HEK293 (cell line): Measurements from ENCODE around the gene TAF1L.

ENCODE experiments used
- CTCF ChIA-PET: fragments of 350-600 bp; formaldehyde crosslinking; extraction: SDS; loops from one replicate; lab custom pipeline; 2021; ENCODE audit warnings: antibody characterized with exemption; lab: Yijun Ruan, JAX
- POLR2A ChIA-PET: fragments of 300-600 bp; formaldehyde crosslinking; extraction: SDS; loops from one replicate; lab custom pipeline; 2020; ENCODE audit warnings: antibody characterized with exemption, inconsistent platforms; lab: Yijun Ruan, JAX
- H3K27ac ChIP-seq: fragments of 200-500 bp; sonication (Bioruptor generic); 2 replicates; pipeline ENCODE4 v1.5.1; 2014; ENCODE audit warnings: low read depth, low read length, control low read depth, inconsistent platforms; ENCODE audit errors: extremely low read depth
- H3K36me3 ChIP-seq, 2 experiments: fragments of 200-500 bp in 1 of 2; sonication (Bioruptor generic) in 1 of 2; 1 replicate in 1 of 2; 2 replicates in 1 of 2; pipeline ENCODE4 v1.5.1; 2014 to 2017; ENCODE audit warnings: inconsistent platforms in 2 of 2, low read length in 2 of 2; ENCODE audit not compliant: control insufficient read depth in 2 of 2, insufficient read depth in 1 of 2
- H3K4me1 ChIP-seq: fragments of 200-500 bp; sonication (Bioruptor generic); 2 replicates; pipeline ENCODE4 v1.5.1; 2014; ENCODE audit warnings: mild to moderate bottlenecking, low read length, inconsistent platforms; ENCODE audit not compliant: control insufficient read depth, insufficient read depth
- H3K4me3 ChIP-seq: 2 replicates; pipeline ENCODE4 v1.5.1; 2011; ENCODE audit warnings: low read depth, mild to moderate bottlenecking, control low read depth, low read length, moderate library complexity
- H3K9me3 ChIP-seq: fragments of 200-500 bp; sonication (Bioruptor generic); 2 replicates; pipeline ENCODE4 v1.5.1; 2014; ENCODE audit warnings: low read depth, low read length, inconsistent platforms; ENCODE audit not compliant: control insufficient read depth, insufficient read depth
- EGR2 ChIP-seq: fragments of 450-650 bp; formaldehyde crosslinking; IDR thresholded peaks from 2 replicates; pipeline ENCODE4 v1.5.1; 2016; ENCODE audit warnings: low read depth, missing biosample characterization, missing genetic modification characterization
- GLIS1 ChIP-seq: fragments of 450-650 bp; formaldehyde crosslinking; IDR thresholded peaks from 2 replicates; pipeline ENCODE4 v1.5.1; 2016; ENCODE audit warnings: missing biosample characterization, missing genetic modification characterization
- GLIS2 ChIP-seq: fragments of 450-650 bp; formaldehyde crosslinking; IDR thresholded peaks from 2 replicates; pipeline ENCODE4 v1.5.1; 2016; ENCODE audit warnings: missing biosample characterization, missing genetic modification characterization
- OSR2 ChIP-seq: fragments of 450-650 bp; formaldehyde crosslinking; IDR thresholded peaks from 2 replicates; pipeline ENCODE4 v1.5.1; 2016; ENCODE audit warnings: missing biosample characterization, missing genetic modification characterization
- TCF7L2 ChIP-seq: IDR thresholded peaks from 2 replicates; pipeline ENCODE4 v1.6.1; 2011; ENCODE audit warnings: low read depth, mild to moderate bottlenecking, inconsistent platforms, low read length, moderate library complexity, borderline replicate concordance
- ZBTB17 ChIP-seq: fragments of 450-650 bp; formaldehyde crosslinking; IDR thresholded peaks from 2 replicates; pipeline ENCODE4 v1.5.1; 2016; ENCODE audit warnings: missing biosample characterization, missing genetic modification characterization
- ZFHX2 ChIP-seq: fragments of 450-650 bp; formaldehyde crosslinking; conservative IDR thresholded peaks from 2 replicates; pipeline ENCODE4 v1.5.1; 2016; ENCODE audit warnings: missing biosample characterization, missing genetic modification characterization
- ZFP41 ChIP-seq: fragments of 450-650 bp; formaldehyde crosslinking; IDR thresholded peaks from 2 replicates; pipeline ENCODE4 v1.5.1; 2016; ENCODE audit warnings: missing biosample characterization, missing genetic modification characterization, borderline replicate concordance
- ZNF114 ChIP-seq: fragments of 450-650 bp; formaldehyde crosslinking; IDR thresholded peaks from 2 replicates; pipeline ENCODE4 v1.5.0; 2017; ENCODE audit warnings: missing biosample characterization, missing genetic modification characterization
- ZNF140 ChIP-seq: fragments of 450-650 bp; formaldehyde crosslinking; IDR thresholded peaks from 2 replicates; pipeline ENCODE4 v1.5.1; 2016; ENCODE audit warnings: missing biosample characterization, missing genetic modification characterization
- ZNF175 ChIP-seq: fragments of 450-650 bp; formaldehyde crosslinking; IDR thresholded peaks from 2 replicates; pipeline ENCODE4 v1.5.1; 2016; ENCODE audit warnings: missing biosample characterization, missing genetic modification characterization
- ZNF184 ChIP-seq: fragments of 450-650 bp; IDR thresholded peaks from 2 replicates; pipeline ENCODE4 v1.5.1; 2018; ENCODE audit warnings: missing biosample characterization, mild to moderate bottlenecking, missing genetic modification characterization
- ZNF350 ChIP-seq: fragments of 450-650 bp; formaldehyde crosslinking; IDR thresholded peaks from 2 replicates; pipeline ENCODE4 v1.5.0; 2017; ENCODE audit warnings: missing biosample characterization, mild to moderate bottlenecking, missing genetic modification characterization
- ZNF366 ChIP-seq: fragments of 450-650 bp; formaldehyde crosslinking; conservative IDR thresholded peaks from 2 replicates; pipeline ENCODE4 v1.5.1; 2016; ENCODE audit warnings: missing biosample characterization, missing genetic modification characterization
- ZNF433 ChIP-seq: fragments of 450-650 bp; formaldehyde crosslinking; IDR thresholded peaks from 2 replicates; pipeline ENCODE4 v1.5.1; 2016; ENCODE audit warnings: missing biosample characterization, missing genetic modification characterization, low read depth
- ZNF510 ChIP-seq: fragments of 450-650 bp; formaldehyde crosslinking; IDR thresholded peaks from 2 replicates; pipeline ENCODE4 v1.5.1; 2018; ENCODE audit warnings: mild to moderate bottlenecking, missing genetic modification characterization, missing biosample characterization; ENCODE audit not compliant: insufficient replicate concordance
- ZNF518A ChIP-seq: fragments of 450-650 bp; formaldehyde crosslinking; conservative IDR thresholded peaks from 2 replicates; pipeline ENCODE4 v1.5.1; 2016; ENCODE audit warnings: low read depth, missing biosample characterization, missing genetic modification characterization
- ZNF549 ChIP-seq: fragments of 450-650 bp; IDR thresholded peaks from 2 replicates; pipeline ENCODE4 v1.5.1; 2018; ENCODE audit warnings: missing biosample characterization, missing genetic modification characterization, mild to moderate bottlenecking, inconsistent platforms, moderate library complexity
- ZNF560 ChIP-seq: fragments of 450-650 bp; formaldehyde crosslinking; IDR thresholded peaks from 2 replicates; pipeline ENCODE4 v1.5.1; 2017; ENCODE audit warnings: missing biosample characterization, missing genetic modification characterization, borderline replicate concordance
- ZNF571 ChIP-seq: fragments of 450-650 bp; formaldehyde crosslinking; IDR thresholded peaks from 2 replicates; pipeline ENCODE4 v1.5.0; 2017; ENCODE audit warnings: missing biosample characterization, missing genetic modification characterization
- ZNF707 ChIP-seq: fragments of 450-650 bp; formaldehyde crosslinking; IDR thresholded peaks from 2 replicates; pipeline ENCODE4 v1.5.1; 2016; ENCODE audit warnings: missing biosample characterization, missing genetic modification characterization
- ZNF792 ChIP-seq: fragments of 450-650 bp; formaldehyde crosslinking; IDR thresholded peaks from 2 replicates; pipeline ENCODE4 v1.5.1; 2016; ENCODE audit warnings: missing biosample characterization, missing genetic modification characterization
- ZNF830 ChIP-seq: fragments of 450-650 bp; IDR thresholded peaks from 2 replicates; pipeline ENCODE4 v1.5.0; 2018; ENCODE audit warnings: missing biosample characterization, missing genetic modification characterization, low read depth, mild to moderate bottlenecking, moderate library complexity
- TF ChIP-seq, protein P1 (sequence below): fragments of 450-650 bp; formaldehyde crosslinking; IDR thresholded peaks from 2 replicates; pipeline ENCODE4 v1.5.1; 2016; ENCODE audit warnings: missing biosample characterization, missing genetic modification characterization

Gene TAF1L

GRCh38 chr9:32618261-32618660 is 17.2 kb downstream of the TAF1L start:
- Histone ChIP-seq H3K36me3 (no peaks in the 10 kb centered on the region), H3K27ac (no peak overlapping the region), H3K9me3 (no peaks in the 10 kb centered on the region), H3K4me1 (no peaks in the 10 kb centered on the region), H3K4me3 (no peak overlapping the region)
- TF ChIP-seq ZNF175, result no peak
- TF ChIP-seq ZFHX2 (tag by site-specific recombination), result peak; percentile 28; the same call in 1 of the 2 replicates
- TF ChIP-seq EGR2, result peak; percentile 28; the same call in 1 of the 2 replicates
- TF ChIP-seq ZBTB17, result peak; percentile 17; the same call in 1 of the 2 replicates
- TF ChIP-seq TCF7L2, result no peak
- ChIA-PET CTCF (interaction anchor here (0.6 to 0.8 kb wide), 2 partner anchors 29 to 239 kb away, joined by 3 read pairs; no protein-coding TSS in a partner anchor), POLR2A (no interaction called here)

DNA sequence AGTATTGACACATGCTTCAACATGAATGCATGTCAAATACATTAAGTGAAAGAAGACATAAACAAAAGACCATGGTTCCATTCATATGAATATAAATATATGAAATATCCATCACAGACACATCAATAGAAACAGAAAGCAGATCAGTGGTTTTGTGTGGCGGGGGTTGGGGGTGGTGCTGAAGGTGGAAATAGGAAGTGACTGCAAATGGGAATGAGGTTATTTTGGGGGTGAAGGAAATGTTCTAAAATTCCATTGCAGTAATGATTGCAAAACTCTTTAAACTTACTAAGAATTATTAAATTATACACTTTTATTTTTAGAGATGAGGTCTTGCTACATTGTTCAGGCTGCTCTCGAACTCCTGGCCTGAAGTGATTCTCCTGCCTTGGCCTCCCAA is 28.7 kb downstream of the TAF1L start:
- POLR2A ChIA-PET, result no interaction called here
- Histone ChIP-seq H3K4me3 (no peak overlapping the region), H3K27ac (no peak overlapping the region), H3K36me3 (no peaks in the 10 kb centered on the region), H3K4me1 (no peaks in the 10 kb centered on the region), H3K9me3 (no peaks in the 10 kb centered on the region)
- CTCF ChIA-PET, result interaction anchor here (0.6 to 1.2 kb wide), 3 partner anchors 18 to 267 kb away, joined by 3 read pairs; no protein-coding TSS in a partner anchor
- TF ChIP-seq ZNF184 (no peak), ZNF510 (no peak), ZNF792 (tag by site-specific recombination) (no peak), ZNF549 (tag by site-specific recombination) (no peak), ZNF350 (tag by site-specific recombination) (no peak), ZNF140 (tag by site-specific recombination) (no peak), ZNF366 (tag by site-specific recombination) (no peak), ZNF571 (no peak), OSR2 (tag by site-specific recombination) (no peak), ZNF175 (no peak), ZNF707 (tag by site-specific recombination) (no peak), GLIS1 (tag by site-specific recombination) (no peak), ZNF560 (tag by site-specific recombination) (no peak), ZNF518A (tag by site-specific recombination) (no peak), ZNF830 (tag by site-specific recombination) (no peak), ZFP41 (tag by site-specific recombination) (no peak), GLIS2 (no peak), ZNF433 (tag by site-specific recombination) (no peak), ZNF114 (tag by site-specific recombination) (no peak)
- TF ChIP-seq, protein P1, sequence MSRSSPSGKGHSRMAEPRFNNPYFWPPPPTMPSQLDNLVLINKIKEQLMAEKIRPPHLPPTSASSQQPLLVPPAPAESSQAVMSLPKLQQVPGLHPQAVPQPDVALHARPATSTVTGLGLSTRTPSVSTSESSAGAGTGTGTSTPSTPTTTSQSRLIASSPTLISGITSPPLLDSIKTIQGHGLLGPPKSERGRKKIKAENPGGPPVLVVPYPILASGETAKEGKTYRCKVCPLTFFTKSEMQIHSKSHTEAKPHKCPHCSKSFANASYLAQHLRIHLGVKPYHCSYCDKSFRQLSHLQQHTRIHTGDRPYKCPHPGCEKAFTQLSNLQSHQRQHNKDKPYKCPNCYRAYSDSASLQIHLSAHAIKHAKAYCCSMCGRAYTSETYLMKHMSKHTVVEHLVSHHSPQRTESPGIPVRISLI (tag by site-specific recombination), result no peak
